ENCODE results near the gene UBAC1.

UBAC1 gene

GRCh38 chr9:135961277-135961715 lies at the start of gene UBAC1:
UBAC1 (minus strand) TSS chr9:135961373; CDS start chr9:135961162, 211 bp downstream.
- peak; percentile 90 for DNase-seq

GRCh38 chr9:136010615-136011361 lies 49.6 kb upstream of the UBAC1 start:
- DNase-seq = no peak

- DNase-seq = no peak
These were observed 49.0 kb upstream of the UBAC1 start for GRCh38 chr9:136010176-136010575.

DNA sequence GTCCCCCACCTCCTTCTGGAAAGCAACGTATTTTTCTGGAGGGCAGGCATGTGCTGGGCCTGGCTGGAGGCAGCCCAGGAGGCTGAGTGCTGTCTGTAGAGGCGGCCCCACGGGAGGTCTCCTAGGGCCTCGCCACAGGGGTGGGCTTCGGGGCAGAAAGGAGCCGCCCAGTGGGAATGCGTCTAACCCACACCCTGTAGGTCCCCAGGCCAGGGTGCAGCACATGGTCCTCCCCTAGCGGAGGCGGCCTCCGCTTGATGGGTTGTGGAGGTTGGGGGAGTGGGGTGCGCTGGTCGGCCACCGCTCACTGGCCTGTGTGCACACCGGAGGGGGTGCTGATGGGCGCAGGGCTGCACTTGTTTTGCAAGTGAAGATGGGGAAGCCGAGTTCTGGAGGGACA lies 48.3 kb upstream of the UBAC1 start:
- no peak for DNase-seq

DNA sequence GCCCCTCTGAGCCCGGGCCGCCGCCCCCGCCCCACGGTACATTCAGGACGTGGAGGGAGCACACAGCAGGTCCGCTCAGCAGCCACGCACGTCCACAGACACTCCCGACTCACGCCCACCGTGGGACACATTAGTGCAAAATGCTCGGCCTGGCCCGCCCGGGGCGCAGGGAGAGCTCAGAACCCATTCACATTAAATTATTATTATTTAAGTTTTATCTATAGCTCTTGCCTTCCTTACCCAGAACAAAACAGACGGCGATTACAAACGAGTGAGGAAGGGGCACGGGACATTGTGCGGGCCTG lies 47.5 kb upstream of the UBAC1 start:
- no peak for DNase-seq

DNA sequence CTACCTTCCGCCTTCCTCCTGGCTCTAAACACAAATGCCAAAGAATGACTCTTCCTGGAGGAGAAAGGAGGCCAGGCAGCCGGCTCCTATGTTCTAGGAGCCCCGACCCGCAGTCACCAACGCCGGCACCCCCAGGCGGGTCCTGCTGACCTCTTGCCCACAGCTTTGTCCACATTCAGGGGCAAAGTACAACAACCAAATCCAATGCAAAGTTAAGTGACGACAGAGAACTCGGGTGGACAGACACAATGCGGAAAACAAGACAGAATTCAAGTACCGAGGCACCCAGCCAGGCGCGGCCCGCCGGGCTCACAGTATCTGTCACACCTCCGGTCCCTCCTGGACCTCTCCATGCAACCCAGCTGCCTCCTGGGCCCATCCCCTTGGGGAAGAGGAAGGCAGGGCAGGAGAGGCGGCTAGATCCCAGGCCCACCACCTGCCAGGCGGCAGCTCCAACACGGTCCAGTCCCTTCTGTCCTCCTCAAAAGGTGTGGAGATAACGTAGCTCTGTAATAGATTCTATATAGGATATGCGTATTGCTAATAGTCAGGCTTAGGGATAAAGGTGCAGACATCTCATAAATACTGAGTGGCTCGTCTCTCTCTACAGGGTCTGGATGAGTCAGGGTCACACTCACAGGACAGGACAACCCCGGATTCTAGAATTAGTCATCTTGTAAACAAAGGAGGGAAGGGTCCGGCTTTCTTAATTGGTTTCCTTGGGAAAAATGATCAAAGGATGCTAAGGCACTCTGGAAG lies 46.9 kb upstream of the UBAC1 start:
- no peak for DNase-seq

- DNase-seq = no peak
These were observed 46.2 kb upstream of the UBAC1 start for GRCh38 chr9:136007276-136007933.

DNA sequence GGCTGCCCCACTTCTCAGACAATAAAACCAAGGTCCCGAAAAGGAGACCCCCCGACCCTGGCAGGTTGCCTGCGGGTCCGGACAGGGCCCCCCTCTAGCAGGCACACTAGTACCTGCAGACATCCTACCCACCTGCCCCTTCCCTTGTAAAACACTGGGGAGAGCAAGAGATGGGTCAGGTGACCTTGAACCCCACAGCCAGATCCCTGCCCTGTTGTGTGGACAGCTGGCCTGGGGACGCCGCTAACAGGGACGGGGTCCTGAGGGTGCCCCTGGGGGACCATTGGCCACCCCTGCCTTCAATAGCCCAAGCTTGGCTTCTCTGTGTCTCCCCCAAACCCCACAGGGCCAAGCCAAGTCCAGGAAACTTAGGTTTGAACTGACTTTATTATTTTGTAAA lies 45.0 kb upstream of the UBAC1 start:
- no peak for DNase-seq

- no peak for DNase-seq
These were observed 43.5 kb upstream of the UBAC1 start for GRCh38 chr9:136004712-136005111.

DNA sequence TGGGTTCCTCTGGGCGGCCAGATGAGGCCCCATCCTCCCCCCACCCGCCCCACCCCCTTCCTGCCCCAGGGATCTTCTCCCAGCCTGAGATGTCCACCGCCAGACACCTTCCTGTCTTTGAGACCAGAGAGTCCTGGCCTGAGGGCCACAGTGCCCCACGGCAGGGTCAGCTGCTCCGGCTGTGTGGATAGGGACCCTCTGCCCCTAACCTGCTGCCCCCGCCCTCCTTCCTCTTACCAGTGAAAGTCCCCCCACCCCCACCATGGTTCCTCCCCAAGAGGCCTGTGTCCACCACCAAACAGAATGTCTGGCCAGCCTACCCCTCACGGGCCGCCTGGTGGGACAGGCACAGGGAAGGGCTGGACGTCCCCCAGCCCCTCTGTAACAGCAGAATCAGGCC lies 43.0 kb upstream of the UBAC1 start:
- no peak for DNase-seq

DNA sequence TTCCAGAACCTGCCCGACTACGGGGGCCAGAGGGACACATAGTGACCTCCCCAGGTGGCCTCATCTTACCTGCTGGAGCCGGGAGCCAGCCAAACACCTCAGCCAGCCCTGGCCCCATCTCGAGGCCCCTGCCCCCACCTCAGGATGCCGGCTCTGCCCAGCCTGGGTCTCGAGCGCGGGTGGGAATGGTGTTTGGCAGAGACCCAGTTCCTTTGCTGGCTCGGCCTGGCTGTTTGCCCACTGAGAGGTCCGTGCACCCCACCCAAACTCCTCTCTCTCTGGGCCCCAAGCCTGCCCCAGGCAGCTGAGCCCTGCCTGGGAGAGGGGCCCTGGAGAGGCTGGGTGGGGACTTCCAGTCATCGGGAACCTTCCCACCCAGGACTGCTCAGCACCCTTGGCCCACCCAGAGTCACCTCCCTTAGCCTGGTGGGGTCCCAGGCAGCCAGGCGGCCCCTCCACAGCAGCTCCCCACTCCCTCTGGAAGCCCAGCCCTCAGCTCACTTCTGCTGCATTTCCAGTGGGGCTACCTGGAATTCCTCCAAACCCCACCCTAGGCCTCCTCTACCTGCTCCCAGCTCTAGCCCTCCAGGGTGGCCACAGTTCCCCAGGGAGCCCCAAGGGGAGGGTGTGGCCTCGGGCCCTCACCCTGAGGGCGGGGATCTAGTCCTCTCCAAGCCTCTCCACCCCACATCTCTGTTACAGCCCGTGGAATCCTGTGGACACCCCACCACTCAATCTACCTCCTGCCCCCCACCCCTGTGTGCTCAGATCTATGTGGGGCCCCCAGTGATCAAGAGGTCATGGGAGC lies 42.4 kb upstream of the UBAC1 start:
- no peak for DNase-seq

DNA sequence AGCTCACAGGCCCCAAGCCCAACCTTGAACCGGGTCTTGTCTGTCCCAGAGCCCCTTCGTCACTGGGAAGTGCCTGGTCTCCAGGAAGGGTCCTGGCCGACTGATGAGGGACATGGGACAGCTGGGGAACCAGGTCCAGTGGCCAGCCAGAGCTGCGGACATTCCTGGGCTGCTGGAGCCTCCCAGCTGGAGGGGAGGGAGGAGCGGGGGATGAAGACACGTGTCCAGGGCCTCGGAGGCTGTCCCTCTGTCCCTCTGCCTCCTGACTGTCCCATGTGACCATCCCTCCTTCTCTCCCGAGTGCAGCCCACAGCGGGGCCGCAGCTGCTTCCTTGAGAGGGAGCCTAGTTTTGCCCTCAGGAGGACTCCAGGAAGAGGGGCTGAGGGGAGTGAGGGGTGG lies 41.7 kb upstream of the UBAC1 start:
- DNase-seq = no peak

DNA sequence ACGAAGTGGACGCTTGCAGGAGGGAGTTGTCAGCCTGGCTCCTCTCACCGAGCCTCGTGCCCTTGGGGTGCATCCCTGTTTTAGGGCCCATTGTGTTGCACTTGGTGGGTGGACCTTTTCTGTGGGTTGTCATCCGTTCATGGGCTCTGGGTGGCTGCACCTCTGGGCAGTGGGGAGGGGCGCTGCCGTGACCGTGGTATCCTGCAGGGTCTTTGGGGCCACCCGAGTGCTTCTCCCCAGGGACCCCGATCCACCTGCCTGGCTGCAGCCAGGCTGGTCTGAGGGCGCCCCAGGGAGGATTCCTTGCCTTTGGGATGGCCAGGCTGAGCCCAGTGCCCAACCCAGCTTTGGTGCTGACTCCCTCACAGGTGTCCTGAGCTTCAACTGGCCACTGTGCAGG lies 41.0 kb upstream of the UBAC1 start:
- DNase-seq = no peak

GRCh38 chr9:136001231-136001630 lies 40.1 kb upstream of the UBAC1 start:
- no peak for DNase-seq

GRCh38 chr9:135998410-135999071 lies 37.4 kb upstream of the UBAC1 start:
- DNase-seq = no peak

DNA sequence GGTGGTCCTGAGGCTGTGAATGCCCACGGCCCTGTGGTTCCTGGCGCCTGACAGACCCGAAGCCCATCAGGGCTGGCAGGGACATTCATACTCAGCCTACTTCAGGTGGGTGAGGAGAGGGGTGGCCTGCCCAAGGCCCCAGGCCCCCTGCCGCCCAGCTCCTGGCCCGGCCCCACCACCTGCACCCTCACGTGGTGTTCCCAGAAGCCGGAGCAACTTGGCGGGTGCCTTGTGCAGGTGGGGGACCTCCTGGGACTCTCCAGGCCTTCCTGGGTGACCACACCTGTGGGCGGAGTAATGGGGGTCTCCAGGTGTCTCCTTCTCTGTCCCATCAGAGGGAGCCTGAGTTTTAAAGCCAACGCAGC lies 36.8 kb upstream of the UBAC1 start:
- no peak for DNase-seq

GRCh38 chr9:135997090-135998015 lies 36.2 kb upstream of the UBAC1 start:
- DNase-seq = no peak

DNA sequence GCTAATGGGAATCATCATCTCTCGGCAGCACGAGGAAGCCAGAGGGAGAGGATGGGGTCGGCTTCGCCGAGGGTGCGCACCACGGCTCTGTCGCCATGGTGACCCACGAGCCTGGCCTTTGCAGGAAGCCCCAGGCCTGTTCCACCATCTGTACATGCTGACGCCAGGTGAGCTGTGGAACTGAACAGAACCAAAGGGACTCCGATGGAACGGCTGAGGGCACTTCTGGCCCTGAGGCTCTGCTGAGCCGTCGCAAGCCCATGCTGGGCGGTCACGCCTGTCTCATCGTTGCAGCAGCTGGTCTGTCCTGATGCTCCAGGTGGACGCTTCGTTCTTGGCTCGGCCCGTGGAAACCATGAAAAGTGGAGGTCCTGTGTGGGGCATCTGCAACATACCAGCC lies 34.6 kb upstream of the UBAC1 start:
- DNase-seq = no peak

DNA sequence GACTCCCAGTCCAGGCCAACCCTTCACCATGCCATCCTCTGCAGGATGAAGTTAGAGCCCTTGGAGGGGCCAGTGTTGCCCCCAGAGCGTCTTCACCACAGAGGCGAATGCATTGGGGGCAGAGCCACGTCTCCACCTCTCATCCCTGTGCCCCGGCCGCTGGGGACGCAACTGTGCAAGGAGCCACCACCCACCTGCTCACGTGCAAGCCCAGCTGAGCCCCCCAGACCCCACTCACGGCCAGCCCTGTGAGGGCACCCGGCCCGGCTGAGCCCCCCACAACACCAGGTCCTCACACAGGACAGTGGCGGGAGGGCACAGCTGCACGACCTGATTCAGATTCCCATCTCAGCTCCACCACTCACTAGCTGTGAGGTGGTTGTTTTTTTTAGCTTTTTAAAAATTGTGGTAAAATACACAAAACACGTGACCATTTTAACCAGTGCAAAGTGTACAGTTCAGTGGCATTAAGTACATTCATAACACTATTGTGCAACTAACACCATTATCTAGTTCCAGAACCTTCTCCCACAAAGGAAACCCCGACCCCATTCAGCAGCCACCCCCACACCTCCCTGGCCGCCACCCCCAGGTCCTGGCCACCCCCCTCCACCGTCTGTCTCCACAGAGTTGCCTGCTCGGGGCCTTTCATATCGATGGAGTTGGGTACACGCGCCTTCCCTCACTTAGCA lies 33.5 kb upstream of the UBAC1 start:
- DNase-seq = no peak

GRCh38 chr9:135993765-135994500 lies 32.8 kb upstream of the UBAC1 start:
- peak; percentile 27 for DNase-seq

All from NCI-H146 (cell line).